HK-2 (cell line): ENCODE data around the gene SMIM8.

ENCODE experiments used
- DNase-seq: peaks from one replicate; pipeline ENCODE4 v3.0.0-alpha.2; 2018; ENCODE audit not compliant: unreplicated experiment

The SMIM8 gene

GRCh38 chr6:87334683-87335082 is 12.3 kb downstream of the SMIM8 start:
- no peak for DNase-seq

GRCh38 chr6:87336367-87336766 is 14.0 kb downstream of the SMIM8 start:
- DNase-seq: no peak

- DNase-seq: no peak
These were observed 17.8 kb downstream of the SMIM8 start for GRCh38 chr6:87340230-87340629.

- no peak for DNase-seq
These were observed 18.8 kb downstream of the SMIM8 start for GRCh38 chr6:87341158-87341557.

GRCh38 chr6:87341899-87342298 is 19.5 kb downstream of the SMIM8 start:
- no peak for DNase-seq

GRCh38 chr6:87342829-87343228 is 20.4 kb downstream of the SMIM8 start:
- DNase-seq: no peak

GRCh38 chr6:87344731-87345130 is 22.3 kb downstream of the SMIM8 start, which contains the start of gene C6orf163:
TSS of gene C6orf163 (plus strand) at chr6:87344813. CDS start at chr6:87345100, 287 bp downstream.
- no peak for DNase-seq

- no peak for DNase-seq
These were observed 24.3 kb downstream of the SMIM8 start for GRCh38 chr6:87346700-87347099.

GRCh38 chr6:87349896-87350295 is 27.5 kb downstream of the SMIM8 start:
- no peak for DNase-seq

GRCh38 chr6:87350516-87350915 is 28.1 kb downstream of the SMIM8 start:
- DNase-seq: no peak

GRCh38 chr6:87351583-87351982 is 29.2 kb downstream of the SMIM8 start:
- DNase-seq: no peak

GRCh38 chr6:87356181-87356580 is 33.8 kb downstream of the SMIM8 start:
- DNase-seq: no peak

- no peak for DNase-seq
These were observed 35.2 kb downstream of the SMIM8 start for GRCh38 chr6:87357479-87358196.

- no peak for DNase-seq
These were observed 42.3 kb downstream of the SMIM8 start for GRCh38 chr6:87364602-87365252.

GRCh38 chr6:87366072-87366827 is 43.9 kb downstream of the SMIM8 start:
- no peak for DNase-seq

- no peak for DNase-seq
These were observed 44.5 kb downstream of the SMIM8 start for GRCh38 chr6:87366899-87367298.

GRCh38 chr6:87373377-87373776 is 51.0 kb downstream of the SMIM8 start:
- no peak for DNase-seq

- no peak for DNase-seq
These were observed 52.9 kb downstream of the SMIM8 start for GRCh38 chr6:87375315-87375714.

GRCh38 chr6:87376643-87377042 is 54.3 kb downstream of the SMIM8 start:
- DNase-seq: no peak

GRCh38 chr6:87378947-87379346 is 56.6 kb downstream of the SMIM8 start:
- no peak for DNase-seq

GRCh38 chr6:87382861-87383260 is 60.5 kb downstream of the SMIM8 start:
- no peak for DNase-seq

GRCh38 chr6:87384038-87384437 is 61.6 kb downstream of the SMIM8 start:
- DNase-seq: no peak

GRCh38 chr6:87384449-87384848 is 62.1 kb downstream of the SMIM8 start:
- no peak for DNase-seq
